ENCODE results near the gene IL27RA.

GRCh38 chr19:13983213-13983889, 48.2 kb upstream of the IL27RA start:
- TF ChIP-seq, protein P1, sequence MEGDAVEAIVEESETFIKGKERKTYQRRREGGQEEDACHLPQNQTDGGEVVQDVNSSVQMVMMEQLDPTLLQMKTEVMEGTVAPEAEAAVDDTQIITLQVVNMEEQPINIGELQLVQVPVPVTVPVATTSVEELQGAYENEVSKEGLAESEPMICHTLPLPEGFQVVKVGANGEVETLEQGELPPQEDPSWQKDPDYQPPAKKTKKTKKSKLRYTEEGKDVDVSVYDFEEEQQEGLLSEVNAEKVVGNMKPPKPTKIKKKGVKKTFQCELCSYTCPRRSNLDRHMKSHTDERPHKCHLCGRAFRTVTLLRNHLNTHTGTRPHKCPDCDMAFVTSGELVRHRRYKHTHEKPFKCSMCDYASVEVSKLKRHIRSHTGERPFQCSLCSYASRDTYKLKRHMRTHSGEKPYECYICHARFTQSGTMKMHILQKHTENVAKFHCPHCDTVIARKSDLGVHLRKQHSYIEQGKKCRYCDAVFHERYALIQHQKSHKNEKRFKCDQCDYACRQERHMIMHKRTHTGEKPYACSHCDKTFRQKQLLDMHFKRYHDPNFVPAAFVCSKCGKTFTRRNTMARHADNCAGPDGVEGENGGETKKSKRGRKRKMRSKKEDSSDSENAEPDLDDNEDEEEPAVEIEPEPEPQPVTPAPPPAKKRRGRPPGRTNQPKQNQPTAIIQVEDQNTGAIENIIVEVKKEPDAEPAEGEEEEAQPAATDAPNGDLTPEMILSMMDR (IDR thresholded peaks at IDR 0.05; ENCODE audit: poor library complexity, severe bottlenecking): no peak
- no peak for TF ChIP-seq EZH2 (IDR thresholded peaks at IDR 0.05; ENCODE audit: borderline replicate concordance, insufficient read depth, low read length, poor library complexity, severe bottlenecking)
- no peak for TF ChIP-seq MXI1 (conservative IDR thresholded peaks at IDR 0.05; ENCODE audit: poor library complexity, severe bottlenecking)
- TF ChIP-seq RAD21 (conservative IDR thresholded peaks at IDR 0.05): no peak
